HG02981 (cell line): ENCODE data around the gene RTP1.
"Not testable (repeated sequence)": the region's sequence is repeated elsewhere in the genome, so short reads cannot be mapped to it uniquely, and the experiment has no call there.

Experiments used
- ATAC-seq: cut with Tn5 transposase; IDR thresholded peaks from one replicate; pipeline ENCODE4 v1.9.1; 2021; ENCODE audit warnings: mild to moderate bottlenecking, moderate library complexity; ENCODE audit not compliant: unreplicated experiment

Gene RTP1, protein sequence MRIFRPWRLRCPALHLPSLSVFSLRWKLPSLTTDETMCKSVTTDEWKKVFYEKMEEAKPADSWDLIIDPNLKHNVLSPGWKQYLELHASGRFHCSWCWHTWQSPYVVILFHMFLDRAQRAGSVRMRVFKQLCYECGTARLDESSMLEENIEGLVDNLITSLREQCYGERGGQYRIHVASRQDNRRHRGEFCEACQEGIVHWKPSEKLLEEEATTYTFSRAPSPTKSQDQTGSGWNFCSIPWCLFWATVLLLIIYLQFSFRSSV

DNA sequence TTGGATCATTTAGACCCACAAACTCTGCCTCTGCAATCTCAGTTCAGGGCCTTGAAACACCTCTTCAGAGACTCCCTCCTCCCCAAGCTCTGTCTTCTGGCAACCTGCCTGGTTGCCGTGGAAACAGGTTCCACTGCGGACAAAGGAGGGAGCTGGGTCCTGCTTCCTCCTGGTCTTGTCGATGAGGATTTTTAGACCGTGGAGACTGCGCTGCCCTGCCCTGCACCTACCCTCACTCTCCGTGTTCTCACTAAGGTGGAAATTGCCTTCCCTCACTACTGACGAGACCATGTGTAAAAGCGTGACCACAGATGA, at the start of gene RTP1:
RTP1 (plus strand) TSS at position 152 of the 315 bp plus-strand sequence; CDS start at position 182, 30 bp downstream.
- ATAC-seq = no peak

DNA sequence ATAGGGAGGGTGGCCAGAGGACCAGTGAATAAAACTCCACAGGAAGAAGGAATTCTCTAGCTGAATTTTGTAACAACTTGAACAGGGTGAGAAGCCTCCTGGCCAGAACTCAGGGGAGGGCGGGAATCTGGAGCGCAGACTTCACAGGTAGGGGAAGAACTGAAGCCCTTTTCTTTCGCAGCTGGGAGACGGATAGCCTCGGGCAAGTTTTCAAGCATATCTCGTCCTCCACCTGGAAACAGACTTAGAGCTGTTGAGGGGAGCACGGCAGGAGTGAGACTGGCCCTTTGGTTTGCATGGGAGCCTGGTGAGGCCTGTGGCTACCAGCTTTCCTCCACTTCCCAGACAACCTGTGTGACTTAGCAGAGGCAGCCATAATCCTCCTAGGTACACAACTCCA, 47.1 kb upstream of the RTP1 start:
- no peak for ATAC-seq

DNA sequence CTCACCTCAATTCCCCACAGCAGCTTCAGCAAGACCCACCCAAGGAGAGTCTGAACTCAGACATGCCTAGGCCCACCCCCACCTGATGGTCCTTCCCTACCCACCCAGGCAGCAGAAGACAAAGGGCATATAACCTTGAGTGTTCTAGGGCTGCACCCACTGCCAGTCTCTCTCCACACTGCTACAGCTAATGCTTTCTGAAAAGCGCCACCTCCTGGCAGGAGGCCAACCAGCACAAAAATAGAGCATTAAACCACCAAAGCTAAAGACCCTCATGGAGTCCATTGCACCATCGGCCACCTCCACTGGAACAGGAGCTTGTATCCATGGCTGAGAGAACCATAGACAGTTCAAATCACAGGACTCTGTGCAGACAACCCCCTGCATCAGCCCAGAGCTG, 46.7 kb upstream of the RTP1 start:
- no peak for ATAC-seq

DNA sequence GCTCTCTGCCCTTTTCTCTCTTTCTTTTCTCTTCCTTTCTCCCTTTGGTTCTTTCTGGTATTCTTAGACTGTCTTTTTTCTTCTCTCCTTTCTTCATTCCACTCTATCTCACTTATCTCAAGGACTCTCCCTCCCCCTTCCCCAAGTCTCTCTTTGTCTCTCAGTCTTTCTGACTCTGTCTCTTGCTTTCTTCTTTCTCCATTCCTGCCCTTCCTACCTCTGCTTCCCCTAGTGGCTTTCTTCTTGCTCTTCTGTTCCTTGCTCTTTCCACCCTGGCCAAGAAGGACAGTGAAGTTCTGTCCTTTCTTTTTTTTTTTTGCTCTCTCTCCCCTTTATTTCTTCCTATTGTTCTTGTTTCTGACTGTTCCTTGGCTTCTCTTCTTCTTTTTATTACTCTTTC, 35.7 kb upstream of the RTP1 start:
- no peak for ATAC-seq

DNA sequence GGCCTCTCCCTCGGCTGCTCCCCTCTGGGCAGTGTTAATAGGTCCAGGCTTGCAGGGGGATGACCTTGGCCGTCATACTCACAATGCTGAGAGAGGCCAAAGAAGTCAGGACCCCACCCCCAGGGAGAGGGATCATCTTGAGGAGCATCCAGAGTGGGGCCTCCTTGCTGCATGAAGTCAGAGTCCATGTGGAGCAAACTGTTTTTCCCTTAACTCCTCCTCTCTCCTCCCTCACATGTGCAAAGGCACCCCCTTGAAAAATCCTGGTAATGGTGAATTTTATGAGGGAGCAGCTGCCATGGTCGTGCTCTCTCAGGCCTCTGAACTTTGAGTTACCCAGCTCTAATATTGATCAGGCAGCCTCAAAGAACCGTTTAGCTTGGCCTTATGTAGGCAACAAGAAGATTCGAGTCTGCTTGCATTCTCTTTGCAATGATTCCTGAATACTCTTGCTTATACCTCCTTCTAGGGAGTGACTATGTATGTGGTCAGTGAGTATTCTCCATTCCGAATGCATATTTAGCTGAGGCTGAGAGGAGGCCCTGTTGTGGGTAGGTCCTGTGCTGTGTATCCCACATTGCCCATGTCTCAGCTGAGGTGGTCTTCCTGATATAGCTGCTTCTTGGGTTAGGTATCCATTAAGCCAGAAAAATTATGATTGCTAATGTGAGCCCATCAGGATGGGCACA, 34.9 kb upstream of the RTP1 start:
- no peak for ATAC-seq

DNA sequence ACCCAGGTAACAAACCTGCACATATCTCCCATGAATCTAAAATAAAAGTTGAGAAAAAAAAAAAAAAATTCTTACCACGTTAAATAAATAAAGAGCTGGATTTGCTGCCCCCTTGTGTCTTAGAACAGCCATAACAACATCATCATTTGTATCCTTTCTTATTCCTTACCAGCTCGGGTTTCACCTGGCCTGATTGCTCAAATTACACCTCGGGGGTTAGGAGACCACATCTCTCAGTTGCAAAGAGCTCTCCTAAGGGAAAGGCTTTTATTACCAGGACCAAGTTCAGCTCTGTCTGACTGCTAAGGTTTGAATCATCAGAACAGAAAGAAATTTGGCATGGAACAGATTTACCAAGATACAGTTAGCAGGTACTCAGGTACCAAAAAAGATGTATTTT, 32.1 kb upstream of the RTP1 start:
- ATAC-seq = no peak

DNA sequence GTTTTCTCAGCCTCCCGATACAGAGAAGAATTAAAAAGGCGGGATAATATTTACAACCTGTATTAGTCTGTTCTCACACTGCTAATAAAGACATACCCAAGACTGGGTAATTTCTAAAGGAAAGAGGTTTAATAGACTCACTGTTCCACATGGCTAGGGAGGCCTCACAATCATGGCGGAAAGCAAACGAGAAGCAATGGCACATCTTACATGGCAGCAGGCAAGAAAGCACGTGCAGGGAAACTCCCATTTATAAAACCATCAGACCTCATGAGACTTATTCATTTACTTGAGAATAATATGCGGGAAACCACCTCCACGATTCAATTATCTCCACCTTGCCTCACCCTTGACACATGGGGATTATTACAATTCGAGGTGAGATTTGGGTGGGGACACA, 30.5 kb upstream of the RTP1 start:
- ATAC-seq = no peak

DNA sequence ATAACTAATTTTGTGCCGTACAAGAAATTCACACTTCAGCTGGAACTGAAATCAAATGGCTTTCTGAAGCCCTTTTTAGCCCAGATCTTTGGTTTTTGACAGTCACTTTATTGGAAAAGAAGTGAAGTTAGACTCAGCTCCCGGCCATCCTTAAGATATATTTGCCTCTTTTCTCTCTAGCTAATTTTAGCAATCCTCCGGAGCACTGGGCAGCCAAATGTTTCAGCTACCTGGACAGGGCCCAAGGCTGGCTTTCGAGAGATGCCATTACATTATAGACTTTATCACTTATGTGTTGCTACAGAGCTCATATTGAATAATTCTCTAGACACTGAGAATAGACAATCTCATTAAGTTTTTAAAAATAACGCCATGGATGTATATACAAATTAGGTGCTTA, 29.5 kb upstream of the RTP1 start:
- no peak for ATAC-seq

DNA sequence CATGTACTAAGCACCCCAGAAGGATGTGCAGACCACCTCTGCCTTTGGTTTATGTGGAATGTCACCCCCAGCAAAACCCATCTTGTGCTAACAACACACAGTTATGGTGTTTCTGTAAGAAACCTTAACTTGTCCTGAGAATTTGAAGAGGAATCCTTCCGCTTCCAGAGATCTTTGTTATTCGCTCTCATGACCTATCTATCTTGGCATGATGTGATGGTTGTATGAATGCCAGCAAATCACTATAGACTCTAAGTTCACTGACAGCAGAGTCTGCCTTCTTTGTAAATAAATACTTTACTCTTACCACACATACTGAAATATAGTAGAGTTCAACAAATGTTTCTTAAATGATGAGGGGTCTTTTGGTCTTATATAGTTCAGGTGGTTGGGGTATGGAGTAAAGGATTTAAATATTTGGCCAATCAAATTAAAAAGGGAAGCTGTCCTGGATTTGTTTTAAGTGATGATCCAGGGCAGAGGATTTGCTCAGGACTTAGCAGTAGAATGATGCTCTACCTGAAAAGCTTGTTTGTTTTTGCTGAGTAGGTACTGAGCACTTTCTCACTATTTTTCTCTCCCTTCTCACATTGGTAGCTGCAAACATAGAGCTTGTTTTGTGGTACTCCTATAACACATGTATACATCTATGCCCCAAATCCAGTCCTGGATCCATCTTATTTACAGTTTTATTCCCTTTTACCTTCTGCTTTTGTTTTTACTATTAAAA, 27.9 kb upstream of the RTP1 start:
- ATAC-seq = no peak

DNA sequence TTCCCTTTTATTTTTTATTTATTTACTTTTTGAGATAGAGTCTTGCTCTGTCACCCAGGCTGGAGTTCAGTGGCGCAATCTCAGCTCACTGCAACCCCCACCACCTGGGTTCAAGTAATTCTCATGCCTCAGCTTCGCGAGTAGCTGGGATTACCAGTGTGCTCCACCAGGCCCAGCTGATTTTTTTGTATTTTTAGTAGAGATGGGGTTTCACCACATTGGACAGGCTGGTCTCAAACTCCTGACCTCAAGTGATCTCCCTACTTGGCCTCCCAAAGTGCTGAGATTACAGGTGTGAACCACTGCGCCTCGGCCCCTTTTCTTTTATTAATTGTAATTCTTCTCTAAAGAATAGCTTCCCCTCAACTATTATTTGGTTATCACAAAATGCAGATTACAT, 26.4 kb upstream of the RTP1 start:
- ATAC-seq = not testable (repeated sequence)

DNA sequence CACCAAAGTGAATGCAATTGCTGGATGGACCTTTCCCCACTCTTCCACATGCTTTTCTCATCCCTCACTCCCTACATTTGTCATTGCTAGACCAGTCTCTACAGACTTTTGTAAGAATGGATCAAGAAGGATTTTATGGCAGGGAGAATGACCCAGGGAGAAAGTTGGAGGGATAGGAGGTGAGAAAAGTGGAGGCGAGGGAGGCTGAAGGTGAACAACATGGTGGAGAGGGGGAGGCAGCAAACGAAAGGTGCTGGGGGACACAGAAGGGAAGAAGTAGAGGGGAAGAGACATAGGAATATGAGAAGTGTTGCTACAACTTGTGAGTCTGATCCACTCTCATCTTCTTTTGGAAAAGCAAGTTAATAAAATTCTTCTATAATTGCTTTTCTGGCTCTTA, 24.4 kb upstream of the RTP1 start:
- no peak for ATAC-seq

DNA sequence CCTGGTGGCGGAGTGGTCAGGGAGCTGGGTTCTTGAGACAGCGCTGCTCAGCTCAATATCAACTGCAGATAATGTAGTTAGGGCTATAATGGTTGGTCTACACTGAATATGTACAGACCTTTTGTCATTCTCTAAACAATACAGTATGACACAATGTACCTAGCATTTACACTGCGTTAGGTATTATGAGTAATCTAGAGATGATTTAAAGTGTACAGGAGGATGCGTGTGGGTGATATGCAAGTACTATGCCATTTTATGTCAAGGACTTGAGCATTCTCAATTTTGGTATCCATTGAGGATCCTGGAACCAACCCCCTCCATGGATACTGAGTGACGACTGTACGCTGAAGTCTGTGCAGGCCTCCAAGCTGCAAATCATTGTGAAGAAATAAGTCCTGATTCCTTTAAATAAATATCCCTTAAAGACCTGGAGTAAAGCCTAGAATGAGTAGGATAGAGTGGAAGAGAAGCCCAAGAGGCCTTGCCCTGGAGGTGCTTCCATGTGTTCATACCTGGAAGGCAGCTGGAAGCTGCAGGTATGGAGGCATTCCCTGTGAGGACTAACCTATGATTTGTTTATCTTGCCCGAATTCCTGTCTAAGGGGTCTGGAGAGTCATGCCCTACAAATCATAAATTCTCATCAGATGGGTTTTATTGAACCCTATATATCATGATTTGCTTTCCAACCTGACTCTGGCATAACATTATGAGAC, 15.7 kb upstream of the RTP1 start:
- no peak for ATAC-seq

DNA sequence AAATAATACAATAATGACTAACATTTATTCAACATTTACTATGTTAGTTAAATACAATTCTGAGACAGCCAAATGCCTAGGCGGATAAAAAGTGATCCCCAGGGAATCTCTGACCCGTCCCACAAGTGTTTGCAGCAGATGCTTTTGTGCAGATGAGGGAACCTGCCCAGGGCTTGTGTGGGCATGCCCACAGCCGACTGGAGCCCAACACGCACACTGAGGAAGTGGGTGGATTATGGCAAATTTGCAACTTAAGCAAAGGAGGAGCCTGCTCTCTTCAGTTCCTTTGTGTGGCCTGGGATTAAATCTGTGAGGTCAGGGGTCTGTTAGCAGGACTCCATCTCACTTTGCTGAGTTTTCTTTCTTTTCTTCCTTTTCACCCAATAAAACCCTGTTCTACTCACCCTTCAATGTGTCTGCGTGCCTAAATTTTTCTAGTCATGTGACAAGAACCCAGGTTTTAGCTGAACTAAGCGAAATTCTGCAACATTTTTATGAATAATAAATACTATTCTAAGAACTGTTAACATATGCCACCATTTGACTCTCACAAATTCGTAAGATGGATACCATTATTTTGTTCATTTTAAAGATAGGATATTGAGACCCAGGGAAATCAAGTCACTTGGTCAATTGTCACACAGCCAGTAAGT, 13.9 kb upstream of the RTP1 start:
- ATAC-seq = no peak

DNA sequence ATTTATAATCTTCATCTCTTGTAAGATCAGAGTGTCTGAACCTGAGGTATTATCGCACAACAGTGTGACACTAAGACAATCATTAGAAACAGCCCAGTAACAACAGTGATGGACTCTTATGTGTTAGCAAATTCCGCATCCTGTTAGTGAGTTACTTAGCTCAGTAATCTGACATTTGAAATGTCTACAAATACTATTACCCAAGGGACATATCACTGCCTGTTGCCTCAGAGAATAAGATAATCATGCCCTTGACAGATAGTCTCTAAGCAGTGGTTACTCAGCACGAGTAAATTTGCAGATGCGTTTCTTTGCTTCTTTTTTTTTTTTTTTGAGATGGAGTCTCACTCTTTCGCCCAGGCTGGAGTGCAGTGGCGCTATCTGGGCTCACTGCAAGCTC, 13.4 kb upstream of the RTP1 start:
- ATAC-seq = no peak

DNA sequence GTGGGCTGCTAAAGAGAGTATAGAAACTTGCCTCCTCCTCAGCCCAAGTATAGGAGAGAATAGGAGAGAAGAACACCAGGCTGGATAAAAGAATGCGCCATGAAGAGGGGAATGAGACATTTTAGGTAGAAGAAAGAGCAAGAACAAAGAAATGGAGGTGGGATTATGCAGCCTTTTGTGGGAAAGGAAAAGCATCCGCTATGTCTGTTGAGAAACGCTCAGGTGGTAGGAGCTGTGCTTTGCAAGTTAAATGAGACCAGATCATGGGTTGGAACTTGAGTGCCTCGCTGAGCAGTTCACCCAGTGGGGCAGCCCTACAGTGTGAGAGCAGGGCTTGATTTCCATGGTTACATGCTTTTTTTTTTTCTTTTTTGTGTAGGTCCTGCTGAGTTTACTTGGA, 11.5 kb upstream of the RTP1 start:
- no peak for ATAC-seq

DNA sequence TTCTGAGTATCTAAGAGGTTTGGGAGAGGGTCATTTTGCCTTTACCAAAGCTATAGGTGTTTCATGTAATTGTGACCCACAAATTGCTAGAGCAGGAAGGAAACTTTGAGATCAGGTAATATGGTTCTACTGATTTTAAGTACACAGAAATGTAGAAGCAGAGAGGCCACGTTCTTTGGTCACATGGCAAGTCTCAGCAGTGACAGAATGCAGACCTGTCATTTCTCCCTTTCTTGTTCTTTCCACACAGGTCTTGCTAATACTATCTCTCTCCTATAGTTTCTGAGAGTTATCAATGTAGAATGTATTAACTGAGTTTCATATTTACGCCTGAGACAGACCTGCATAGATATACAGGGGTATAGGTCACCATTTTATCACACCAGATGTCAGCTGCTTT, 10.9 kb upstream of the RTP1 start:
- no peak for ATAC-seq

DNA sequence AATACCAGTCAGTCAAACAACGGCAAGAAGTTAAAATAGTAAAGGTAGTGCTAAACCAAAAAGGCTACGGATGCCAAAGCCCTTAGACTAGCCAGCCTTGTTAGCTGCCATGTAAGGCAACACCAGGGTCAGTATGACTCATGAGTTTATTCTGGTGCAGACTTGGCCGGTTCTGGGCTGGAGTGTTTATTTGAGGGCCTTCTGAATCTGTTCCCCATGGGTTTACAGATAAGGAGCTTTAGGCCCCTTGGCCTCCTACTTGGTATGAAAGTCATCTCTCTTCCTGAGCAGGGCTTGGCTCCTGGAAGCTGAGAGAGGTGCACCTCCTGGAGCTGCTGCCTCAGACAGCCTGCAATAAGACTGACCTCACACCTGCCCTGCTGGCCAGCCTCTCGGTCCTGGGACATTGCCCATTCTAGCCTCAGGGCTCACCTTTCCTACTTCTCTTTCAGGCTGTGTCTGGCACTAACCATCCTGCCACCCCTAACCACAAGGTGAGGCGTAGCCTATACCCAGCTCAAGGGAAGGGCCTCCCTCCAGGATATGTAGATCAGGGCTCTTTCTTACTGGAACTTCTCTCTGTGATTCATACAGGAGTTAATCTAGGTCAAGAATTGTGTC, 10.4 kb upstream of the RTP1 start:
- ATAC-seq = no peak

DNA sequence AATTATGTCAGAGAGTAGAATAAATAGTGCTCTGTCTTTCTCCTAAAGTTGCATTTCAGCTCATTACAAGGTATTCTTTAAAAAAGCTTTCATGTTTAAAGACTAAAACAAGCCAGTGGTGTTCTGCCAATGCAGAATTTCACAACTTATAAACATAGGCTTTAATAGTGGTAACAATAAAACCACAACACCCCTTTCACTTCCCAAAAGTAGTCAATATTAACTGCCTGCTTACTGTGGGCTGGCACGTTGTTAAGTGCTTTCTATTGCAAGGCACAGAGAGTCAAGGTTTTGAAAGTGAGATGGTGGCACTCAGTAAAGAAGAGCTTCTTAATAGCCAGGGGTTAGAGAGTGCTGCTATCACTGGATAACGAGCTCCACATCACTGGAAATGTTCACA, 8.4 kb upstream of the RTP1 start:
- ATAC-seq = no peak

DNA sequence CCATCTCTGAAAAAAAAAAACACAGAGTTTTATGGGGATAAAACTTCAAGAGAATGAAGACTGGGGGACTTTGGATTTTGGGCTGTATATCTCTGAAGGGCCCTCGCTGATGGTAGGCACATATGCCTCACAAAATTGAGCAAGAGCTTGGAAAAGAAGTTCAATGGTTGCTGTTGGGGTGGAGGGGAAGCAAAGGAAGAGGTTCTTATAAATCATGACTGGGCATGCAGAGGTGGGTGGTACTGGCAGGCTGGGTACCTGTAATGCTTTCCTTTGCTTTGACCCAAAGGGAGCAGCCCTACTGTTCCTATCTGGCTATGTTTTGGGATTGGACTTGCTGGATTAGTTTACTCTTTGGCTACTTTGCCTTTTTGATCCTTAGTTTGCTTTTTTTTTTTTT, 6.0 kb upstream of the RTP1 start:
- ATAC-seq = no peak

DNA sequence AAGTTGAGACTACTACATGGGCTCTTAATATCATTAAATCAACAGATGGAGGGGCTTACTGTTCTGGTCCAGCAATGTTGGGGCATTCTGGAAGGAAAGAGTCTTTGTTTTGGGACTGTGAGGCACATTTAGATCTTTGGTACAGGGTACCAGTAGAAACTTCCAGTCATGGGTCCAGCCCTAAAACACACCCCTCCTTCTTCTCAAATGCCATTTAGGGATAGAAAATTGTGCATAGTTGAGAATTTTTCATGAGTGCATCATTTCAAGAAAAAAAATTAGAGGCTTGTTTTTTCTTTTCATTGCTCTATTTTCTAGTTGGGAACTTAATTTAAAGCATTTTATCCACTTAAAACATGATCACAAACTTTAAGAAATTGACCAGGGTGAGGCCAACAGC, 4.1 kb upstream of the RTP1 start:
- ATAC-seq = no peak
